ENCODE data around the gene AKNAD1.

DNA sequence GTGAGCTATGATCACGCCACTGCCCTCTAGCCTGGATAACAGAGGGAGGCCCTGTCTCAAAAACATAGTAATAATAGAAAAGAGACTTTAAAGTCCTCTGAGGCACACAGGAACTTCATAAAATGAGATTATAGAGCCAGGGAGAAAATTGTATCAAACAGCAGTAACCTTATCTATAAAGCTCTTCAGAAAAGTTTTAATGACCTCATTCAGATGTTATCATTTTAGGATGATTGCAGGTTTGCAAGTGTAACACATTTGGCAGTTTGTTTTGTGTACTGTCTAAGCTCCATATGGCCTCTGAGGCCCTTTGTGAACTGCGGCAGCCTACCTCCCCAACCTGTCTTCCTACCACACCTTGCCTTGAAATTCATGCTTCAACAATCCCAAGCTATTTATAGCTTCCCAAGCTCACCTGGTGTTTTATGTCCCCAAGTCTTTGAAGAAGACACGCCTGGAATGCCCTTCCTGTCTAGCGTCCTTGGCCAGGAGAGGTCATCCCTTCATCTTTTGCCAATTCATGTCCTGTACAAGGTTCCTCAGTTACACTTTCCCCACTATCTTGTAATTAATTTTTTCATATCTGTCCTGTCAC, 8.5 kb upstream of the AKNAD1 start:
- TF ChIP-seq, protein P1, sequence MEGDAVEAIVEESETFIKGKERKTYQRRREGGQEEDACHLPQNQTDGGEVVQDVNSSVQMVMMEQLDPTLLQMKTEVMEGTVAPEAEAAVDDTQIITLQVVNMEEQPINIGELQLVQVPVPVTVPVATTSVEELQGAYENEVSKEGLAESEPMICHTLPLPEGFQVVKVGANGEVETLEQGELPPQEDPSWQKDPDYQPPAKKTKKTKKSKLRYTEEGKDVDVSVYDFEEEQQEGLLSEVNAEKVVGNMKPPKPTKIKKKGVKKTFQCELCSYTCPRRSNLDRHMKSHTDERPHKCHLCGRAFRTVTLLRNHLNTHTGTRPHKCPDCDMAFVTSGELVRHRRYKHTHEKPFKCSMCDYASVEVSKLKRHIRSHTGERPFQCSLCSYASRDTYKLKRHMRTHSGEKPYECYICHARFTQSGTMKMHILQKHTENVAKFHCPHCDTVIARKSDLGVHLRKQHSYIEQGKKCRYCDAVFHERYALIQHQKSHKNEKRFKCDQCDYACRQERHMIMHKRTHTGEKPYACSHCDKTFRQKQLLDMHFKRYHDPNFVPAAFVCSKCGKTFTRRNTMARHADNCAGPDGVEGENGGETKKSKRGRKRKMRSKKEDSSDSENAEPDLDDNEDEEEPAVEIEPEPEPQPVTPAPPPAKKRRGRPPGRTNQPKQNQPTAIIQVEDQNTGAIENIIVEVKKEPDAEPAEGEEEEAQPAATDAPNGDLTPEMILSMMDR (IDR thresholded peaks at IDR 0.05), result no peak
- TF ChIP-seq POLR2A (IDR thresholded peaks at IDR 0.05), result no peak

All from uterus (tissue), 2 donors.